Left lung (tissue), 14 donors: Measurements from ENCODE around the gene TRNT1. TPM values are rescaled to one million over a fixed set of nuclear protein-coding genes. Genes with fewer than 3 reads are reported as not detected.

Experiments
- ATAC-seq: fragments of 200-7000 bp; cut with Tn5 transposase; one replicate; pipeline ENCODE4 v1.9.1; 2020; ENCODE audit warnings: moderate library complexity
- DNase-seq, 4 donors: peaks; one replicate each; pipeline ENCODE4 v3.0.0-alpha.2; 2013 to 2020
- H3K27ac ChIP-seq, 2 donors: fragments of 200-600 bp; sonication (generic) in 1 of 2; one replicate each; pipeline versions ENCODE4 v1.5.0 to v1.8.0; 2020 to 2021
- H3K27me3 ChIP-seq, 2 donors: fragments of 200-600 bp; sonication (generic) in 1 of 2; one replicate each; pipeline versions ENCODE4 v1.5.0 to v1.8.0; 2020 to 2021
- H3K36me3 ChIP-seq, 2 donors: fragments of 200-600 bp; sonication (generic) in 1 of 2; one replicate each; pipeline versions ENCODE4 v1.5.0 to v1.8.0; 2020 to 2021
- H3K4me1 ChIP-seq, 2 donors: fragments of 200-600 bp; one replicate each; pipeline ENCODE4 v1.8.0; 2021
- H3K4me3 ChIP-seq, 2 donors: fragments of 200-600 bp; sonication (generic) in 1 of 2; one replicate each; pipeline versions ENCODE4 v1.5.0 to v1.8.0; 2020 to 2021; ENCODE audit warnings: mild to moderate bottlenecking in 1 of 2
- H3K9me3 ChIP-seq, 2 donors: fragments of 200-600 bp; sonication (generic) in 1 of 2; one replicate each; pipeline versions ENCODE4 v1.5.0 to v1.8.0; 2020 to 2021
- intact Hi-C, 2 donors: fragments of 100-400 bp; cut with DNase I; formaldehyde crosslinking; loops; one replicate each; pipeline versions ENCODE4 v1.11.2 to v1.14.2; 2022
- long read RNA-seq, 12 donors: library from polyadenylated mRNA in 2 of 12; unstranded in 2 of 12; transcript quantifications; one replicate each; pipeline ENCODE4 v2.0.0 and lab custom pipeline, GENCODE V29; 2019 to 2026
- polyA plus RNA-seq, 6 donors: library from polyadenylated mRNA; unstranded; fragments of 120-200 nt; gene quantifications; one replicate each; pipeline ENCODE4 v1.2.1, GENCODE V29; 2013; ENCODE audit not compliant: insufficient read length in 6 of 6
- total RNA-seq, 2 donors: library from RNA; stranded (reverse); fragmentation: NEBNext Ultra II Directional; extraction: Animal tissue kit (Norgen Biotek cat#: 25700); gene quantifications; one replicate each; pipeline ENCODE4 v1.2.1, GENCODE V29; 2021
- TF ChIP-seq, protein P1 (sequence below), 2 donors: fragments of 200-600 bp; sonication (generic) in 1 of 2; IDR thresholded peaks; one replicate each; pipeline versions ENCODE4 v1.5.0 to v1.8.0; 2021; ENCODE audit warnings: antibody characterized with exemption in 2 of 2
- donor health status: DM: no; HTN: yes; CAD: no.
- donor health status: DM: no; HTN: no; CAD: no.

The TRNT1 gene
- total RNA-seq (10 to 100 TPM; 21.4 to 23.8 TPM), polyA plus RNA-seq (10 to 100 TPM; 34.7 to 41.9 (median 37.7) TPM)
- long read RNA-seq, donor 1, partial matches to known transcripts: 60 of 94 reads
- long read RNA-seq, donor 1, other reads (novel, unspliced or antisense): 24 of 94 reads
- long read RNA-seq, donor 2, transcript TRNT1-201 (8 exons, 2,276 nt): major isoform, 6 of 9 reads
- long read RNA-seq, donor 2, partial matches to known transcripts: 0 of 9 reads
- long read RNA-seq, donor 2, other reads (novel, unspliced or antisense): 0 of 9 reads
- long read RNA-seq, donor 3, transcript TRNT1-201 (8 exons, 2,276 nt): major isoform, 7 of 26 reads
- long read RNA-seq, donor 3, partial matches to known transcripts: 6 of 26 reads
- long read RNA-seq, donor 3, other reads (novel, unspliced or antisense): 12 of 26 reads
- long read RNA-seq, donor 4, partial matches to known transcripts: 3 of 8 reads
- long read RNA-seq, donor 4, other reads (novel, unspliced or antisense): 1 of 8 reads
- long read RNA-seq, donor 5, partial matches to known transcripts: 0 of 5 reads
- long read RNA-seq, donor 5, other reads (novel, unspliced or antisense): 0 of 5 reads
- long read RNA-seq, donor 6, partial matches to known transcripts: 0 of 4 reads
- long read RNA-seq, donor 6, other reads (novel, unspliced or antisense): 0 of 4 reads
- long read RNA-seq, donor 7, partial matches to known transcripts: 11 of 31 reads
- long read RNA-seq, donor 7, other reads (novel, unspliced or antisense): 15 of 31 reads
- long read RNA-seq, donor 8, transcript TRNT1-201 (8 exons, 2,276 nt): major isoform, 5 of 10 reads
- long read RNA-seq, donor 8, partial matches to known transcripts: 0 of 10 reads
- long read RNA-seq, donor 8, other reads (novel, unspliced or antisense): 0 of 10 reads
- long read RNA-seq, donor 9: 0 reads
- long read RNA-seq, donor 10, partial matches to known transcripts: 4 of 7 reads
- long read RNA-seq, donor 10, other reads (novel, unspliced or antisense): 0 of 7 reads
- long read RNA-seq, donor 11, transcript TRNT1-201 (8 exons, 2,276 nt): major isoform, 6 of 186 reads
- long read RNA-seq, donor 11, partial matches to known transcripts: 158 of 186 reads
- long read RNA-seq, donor 11, other reads (novel, unspliced or antisense): 21 of 186 reads
- long read RNA-seq, donor 12, partial matches to known transcripts: 13 of 44 reads
- long read RNA-seq, donor 12, other reads (novel, unspliced or antisense): 26 of 44 reads

DNA sequence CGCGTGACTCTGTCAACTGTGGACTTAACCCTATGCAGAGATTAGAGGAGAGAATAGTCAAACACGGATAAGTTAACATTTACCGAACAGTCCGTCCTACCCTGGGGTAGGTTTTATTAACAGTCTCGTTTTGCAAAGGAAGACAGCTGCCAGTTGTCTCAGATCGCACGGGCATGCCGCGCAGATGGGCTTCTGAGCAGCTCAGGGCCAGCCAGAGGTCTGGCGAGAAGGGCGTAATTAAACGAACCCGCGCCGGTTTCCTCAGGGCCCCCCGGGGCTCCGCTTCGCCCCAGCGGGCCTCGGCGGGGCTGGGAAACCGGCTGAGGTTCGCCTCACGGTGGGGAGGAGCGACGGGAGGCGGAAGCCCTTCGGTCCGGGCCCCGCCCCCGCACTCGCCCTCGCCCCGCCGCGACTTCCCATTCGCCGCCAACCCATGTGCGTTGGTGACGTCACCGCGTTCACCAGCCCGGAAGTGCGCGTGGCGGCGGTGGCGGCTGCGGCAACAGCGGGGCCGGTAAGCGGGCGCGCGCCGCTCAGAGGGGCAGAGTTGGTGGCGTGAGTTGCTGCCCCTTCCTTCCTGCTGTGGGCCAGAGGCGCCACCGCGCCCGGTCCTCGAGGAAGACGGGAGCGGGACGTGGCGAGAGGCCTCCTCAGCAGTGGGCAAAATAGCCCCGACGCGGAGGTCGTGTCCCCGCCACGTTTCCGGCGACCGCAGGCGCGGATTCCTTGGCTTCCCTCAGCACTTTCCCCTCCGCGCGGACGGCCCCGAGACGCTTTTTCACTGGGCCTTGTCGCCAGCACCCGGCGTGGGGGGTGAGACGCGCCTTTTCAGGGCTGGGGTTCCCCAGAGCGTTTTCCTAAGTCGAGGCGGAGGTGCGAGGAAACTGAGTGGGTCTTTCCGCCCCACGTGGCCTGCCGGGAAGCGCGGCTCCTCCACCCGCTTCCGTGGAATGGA lies at the start of gene TRNT1:
Gene TRNT1 (plus strand): TSS at position 464 of the 955 bp plus-strand sequence. CDS start 2,101 bp downstream, outside the sequence.
- intact Hi-C loops: no loop called here
- Histone ChIP-seq H3K36me3 (peaks cover 0 to 27% of the 10 kb centered on the region in 2 donors), H3K9me3 (no peaks in the 10 kb centered on the region), H3K27ac (peak within 1 kb of the TSS; percentile 92 to 93), H3K27me3 (no peaks in the 10 kb centered on the region), H3K4me1 (peaks cover 5 to 31% of the 10 kb centered on the region in 2 donors), H3K4me3 (peak within 1 kb of the TSS; percentile 83 to 98)
- ATAC-seq (peak; percentile 99), DNase-seq (peak; percentile 91 to 99 (median 97))
- TF ChIP-seq, protein P1, sequence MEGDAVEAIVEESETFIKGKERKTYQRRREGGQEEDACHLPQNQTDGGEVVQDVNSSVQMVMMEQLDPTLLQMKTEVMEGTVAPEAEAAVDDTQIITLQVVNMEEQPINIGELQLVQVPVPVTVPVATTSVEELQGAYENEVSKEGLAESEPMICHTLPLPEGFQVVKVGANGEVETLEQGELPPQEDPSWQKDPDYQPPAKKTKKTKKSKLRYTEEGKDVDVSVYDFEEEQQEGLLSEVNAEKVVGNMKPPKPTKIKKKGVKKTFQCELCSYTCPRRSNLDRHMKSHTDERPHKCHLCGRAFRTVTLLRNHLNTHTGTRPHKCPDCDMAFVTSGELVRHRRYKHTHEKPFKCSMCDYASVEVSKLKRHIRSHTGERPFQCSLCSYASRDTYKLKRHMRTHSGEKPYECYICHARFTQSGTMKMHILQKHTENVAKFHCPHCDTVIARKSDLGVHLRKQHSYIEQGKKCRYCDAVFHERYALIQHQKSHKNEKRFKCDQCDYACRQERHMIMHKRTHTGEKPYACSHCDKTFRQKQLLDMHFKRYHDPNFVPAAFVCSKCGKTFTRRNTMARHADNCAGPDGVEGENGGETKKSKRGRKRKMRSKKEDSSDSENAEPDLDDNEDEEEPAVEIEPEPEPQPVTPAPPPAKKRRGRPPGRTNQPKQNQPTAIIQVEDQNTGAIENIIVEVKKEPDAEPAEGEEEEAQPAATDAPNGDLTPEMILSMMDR (IDR thresholded peaks at IDR 0.05): peak in 1 of 2 donors; percentile 8

DNA sequence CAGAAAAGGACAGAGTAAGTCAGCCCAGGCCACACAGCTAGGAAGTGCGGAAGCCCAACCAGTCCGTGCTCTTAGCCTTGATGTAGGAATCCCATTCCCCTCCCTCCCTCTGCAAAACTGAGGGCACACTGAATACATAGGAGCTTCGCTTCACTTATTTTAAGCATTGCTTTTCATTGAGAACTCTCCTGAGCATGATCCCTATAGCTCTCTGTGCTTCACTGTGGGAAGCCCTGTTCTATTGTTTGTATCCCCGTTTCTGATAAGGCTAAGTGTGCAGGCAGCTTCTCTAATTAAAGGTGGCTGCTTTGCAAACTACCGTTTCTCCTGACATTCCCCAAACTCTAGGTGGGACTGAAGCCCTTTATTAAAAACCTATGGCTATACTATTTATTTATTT lies 46.4 kb upstream of the TRNT1 start:
- Histone ChIP-seq H3K27ac (no peak overlapping the region), H3K9me3 (no peaks in the 10 kb centered on the region), H3K27me3 (no peaks in the 10 kb centered on the region), H3K36me3 (no peaks in the 10 kb centered on the region), H3K4me1 (no peaks in the 10 kb centered on the region), H3K4me3 (no peak overlapping the region)
- ATAC-seq: no peak
- no peak for DNase-seq
- intact Hi-C loops: no loop called here
- TF ChIP-seq, protein P1 (IDR thresholded peaks at IDR 0.05): no peak

DNA sequence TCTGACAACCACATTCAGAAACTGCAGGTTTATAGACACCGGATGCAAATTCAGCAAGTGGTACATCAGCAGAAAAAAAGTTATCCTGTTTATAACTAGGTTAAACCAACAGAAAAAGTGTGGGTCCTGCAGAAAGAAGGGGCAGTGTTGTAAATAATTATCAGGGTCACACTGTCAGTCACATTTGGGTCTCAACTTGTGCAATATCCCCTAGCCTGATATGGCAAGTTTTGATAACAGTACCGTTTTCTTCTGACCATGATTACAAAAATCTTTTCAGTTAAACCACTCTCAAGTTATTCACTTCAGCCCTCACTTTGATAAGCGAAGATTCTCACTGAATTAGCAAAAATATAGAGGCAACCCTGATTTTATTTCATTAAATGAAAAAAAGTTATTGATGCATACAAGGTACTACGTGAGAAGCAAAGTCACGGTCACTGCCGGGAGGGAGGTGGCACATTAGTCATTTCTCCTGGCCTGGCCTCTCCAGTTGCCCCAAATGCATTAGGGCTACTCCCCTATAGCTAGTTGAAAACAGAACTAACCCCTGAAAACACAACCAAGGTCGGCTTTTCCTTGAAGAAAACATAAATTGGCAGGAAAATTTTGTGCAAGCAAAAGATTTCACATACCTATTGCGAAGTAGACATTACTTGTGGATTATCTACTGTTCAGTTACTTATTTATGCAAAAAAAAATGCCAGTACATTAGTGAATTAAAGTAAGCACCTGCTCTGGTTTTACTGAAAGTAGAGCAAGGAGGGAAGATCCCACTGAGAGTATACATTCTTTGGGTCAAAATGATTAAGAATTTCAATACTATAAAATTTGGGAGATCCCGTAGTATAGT lies 45.1 kb upstream of the TRNT1 start:
- DNase-seq (no peak), ATAC-seq (no peak)
- Histone ChIP-seq H3K27me3 (no peaks in the 10 kb centered on the region), H3K9me3 (no peaks in the 10 kb centered on the region), H3K36me3 (no peaks in the 10 kb centered on the region), H3K4me1 (no peaks in the 10 kb centered on the region), H3K4me3 (no peak overlapping the region), H3K27ac (no peak overlapping the region)
- intact Hi-C loops: no loop called here
- TF ChIP-seq, protein P1 (IDR thresholded peaks at IDR 0.05): no peak
